Esophagus (tissue), 2 donors: ENCODE measurements around the gene IFRD2. TPM values are rescaled to one million over a fixed set of nuclear protein-coding genes. Genes with fewer than 3 reads are reported as not detected.
"Not testable (repeated sequence)": the region's sequence is repeated elsewhere in the genome, so short reads cannot be mapped to it uniquely, and the experiment has no call there.

ENCODE experiments used
- H3K27ac ChIP-seq, 2 donors: one replicate each; pipeline ENCODE4 v1.5.1; 2013; ENCODE audit warnings: low read depth in 2 of 2, mild to moderate bottlenecking in 2 of 2, inconsistent platforms in 1 of 2, low read length in 1 of 2, moderate library complexity in 1 of 2
- H3K27me3 ChIP-seq, 2 donors: one replicate each; pipeline ENCODE4 v1.6.1; 2013; ENCODE audit warnings: low read length in 2 of 2, control low read depth in 1 of 2, mild to moderate bottlenecking in 1 of 2; ENCODE audit not compliant: insufficient read depth in 2 of 2, control insufficient read depth in 1 of 2
- H3K36me3 ChIP-seq, 2 donors: one replicate each; pipeline ENCODE4 v1.6.1; 2013; ENCODE audit warnings: low read length in 1 of 2; ENCODE audit not compliant: control insufficient read depth in 2 of 2, insufficient read depth in 2 of 2
- H3K4me1 ChIP-seq, 2 donors: one replicate each; pipeline ENCODE4 v1.6.1; 2013; ENCODE audit warnings: low read length in 1 of 2; ENCODE audit not compliant: control insufficient read depth in 2 of 2, insufficient read depth in 2 of 2
- H3K4me3 ChIP-seq, 2 donors: one replicate each; pipeline ENCODE4 v1.5.1; 2013; ENCODE audit warnings: low read length in 2 of 2, mild to moderate bottlenecking in 2 of 2, low read depth in 1 of 2, moderate library complexity in 1 of 2
- H3K9me3 ChIP-seq, 2 donors: one replicate each; pipeline ENCODE4 v1.6.1; 2013; ENCODE audit warnings: mild to moderate bottlenecking in 2 of 2, low read depth in 1 of 2, low read length in 1 of 2, moderate library complexity in 1 of 2; ENCODE audit not compliant: control insufficient read depth in 2 of 2, insufficient read depth in 1 of 2
- WGBS, 2 donors: extraction: QIAGEN DNeasy Blood & Tissue Kit; methylation state at CpG; one replicate each; pipeline ENCODE4 v1.1.7; 2013; 5-methylcytosine and 5-hydroxymethylcytosine counted together
- polyA plus RNA-seq, 2 donors: library from polyadenylated mRNA; stranded (reverse); fragments of 200-250 nt; gene quantifications; one replicate each; pipeline ENCODE4 v1.2.3, GENCODE V29; 2013
- donor health status: healthy with polysubstance abuse.
- donor health status: Bipolar disorder and iron deficiency.

IFRD2 gene
- polyA plus RNA-seq, 2 donors, result 65.6 to 69.5 TPM

- Histone ChIP-seq H3K36me3 (no peaks in the 10 kb centered on the region), H3K27me3 (no peaks in the 10 kb centered on the region), H3K4me1 (peaks cover 3 to 26% of the 10 kb centered on the region in 2 donors), H3K27ac (peak overlapping the region; percentile 69 to 84), H3K9me3 (no peaks in the 10 kb centered on the region), H3K4me3 (no peak overlapping the region)
- WGBS, 2 donors, result 58 to 60% methylated on average over 6 of the region's 6 CpGs
Observed at GRCh38 chr3:50263478-50264382, 28.5 kb downstream of the IFRD2 start.

GRCh38 chr3:50262778-50263177 lies 29.5 kb downstream of the IFRD2 start:
- Histone ChIP-seq H3K36me3 (peaks cover 2 to 6% of the 10 kb centered on the region in 2 donors), H3K27ac (peak overlapping the region in 1 of 2 donors; percentile 5), H3K4me1 (peaks cover under 1 to 17% of the 10 kb centered on the region in 2 donors), H3K4me3 (no peak overlapping the region), H3K9me3 (no peaks in the 10 kb centered on the region), H3K27me3 (no peaks in the 10 kb centered on the region)
- 85% methylated on average over 7 of the region's 7 CpGs for WGBS, 2 donors

- H3K9me3 ChIP-seq, H3K27ac ChIP-seq, H3K4me3 ChIP-seq, H3K36me3 ChIP-seq, H3K27me3 ChIP-seq: not testable (repeated sequence)
- peaks cover 0 to 15% of the 10 kb centered on the region in 2 donors for H3K4me1 ChIP-seq
- 94 to 97% methylated on average over 4 of the region's 4 CpGs for WGBS, 2 donors
Observed at GRCh38 chr3:50262200-50262599, 30.0 kb downstream of the IFRD2 start.

- H3K4me3 ChIP-seq, result no peak overlapping the region
- 51 to 71% methylated on average over 2 of the region's 2 CpGs for WGBS, 2 donors
Observed at GRCh38 chr3:50261505-50261904, 30.7 kb downstream of the IFRD2 start.

GRCh38 chr3:50260942-50261441 lies 31.2 kb downstream of the IFRD2 start:
- Histone ChIP-seq H3K27me3 (no peaks in the 10 kb centered on the region), H3K4me1 (peaks cover 0 to 15% of the 10 kb centered on the region in 2 donors), H3K4me3 (no peak overlapping the region), H3K9me3 (no peaks in the 10 kb centered on the region), H3K36me3 (peaks cover 16 to 21% of the 10 kb centered on the region in 2 donors), H3K27ac (peak overlapping the region; percentile 85 to 90)
- 76 to 78% methylated on average over 5 of the region's 5 CpGs for WGBS, 2 donors

More at GRCh38 chr3:50261505-50261904, 30.7 kb downstream of the IFRD2 start:
- no peaks in the 10 kb centered on the region for H3K9me3 ChIP-seq
- H3K27ac ChIP-seq, result peak overlapping the region; percentile 85 to 90
- H3K4me1 ChIP-seq, result peaks cover 0 to 15% of the 10 kb centered on the region in 2 donors
- peaks cover 11 to 16% of the 10 kb centered on the region in 2 donors for H3K36me3 ChIP-seq
- H3K27me3 ChIP-seq, result no peaks in the 10 kb centered on the region

GRCh38 chr3:50260027-50260941 lies 31.9 kb downstream of the IFRD2 start:
- Histone ChIP-seq H3K4me3 (peak overlapping the region; percentile 33 to 50), H3K27me3 (no peaks in the 10 kb centered on the region), H3K4me1 (peaks cover 0 to 15% of the 10 kb centered on the region in 2 donors), H3K27ac (peak overlapping the region; percentile 85 to 90), H3K9me3 (no peaks in the 10 kb centered on the region), H3K36me3 (peaks cover 16 to 21% of the 10 kb centered on the region in 2 donors)
- WGBS, 2 donors, result 2 to 4% methylated on average over 49 to 70 of the region's 70 CpGs

GRCh38 chr3:50259432-50260026 lies 32.7 kb downstream of the IFRD2 start:
- WGBS, 2 donors, result 47 to 55% methylated on average over 18 of the region's 18 CpGs
- no peaks in the 10 kb centered on the region for H3K9me3 ChIP-seq
- peak overlapping the region; percentile 85 to 90 for H3K27ac ChIP-seq
- H3K27me3 ChIP-seq, result no peaks in the 10 kb centered on the region
- peak overlapping the region in 1 of 2 donors; percentile 33 for H3K4me3 ChIP-seq
- peaks cover 0 to 19% of the 10 kb centered on the region in 2 donors for H3K4me1 ChIP-seq
- peaks cover 16 to 21% of the 10 kb centered on the region in 2 donors for H3K36me3 ChIP-seq

GRCh38 chr3:50258979-50259378 lies 33.2 kb downstream of the IFRD2 start:
- Histone ChIP-seq H3K36me3 (peaks cover 16 to 21% of the 10 kb centered on the region in 2 donors), H3K27me3 (no peaks in the 10 kb centered on the region), H3K4me1 (peaks cover 0 to 21% of the 10 kb centered on the region in 2 donors), H3K4me3 (no peak overlapping the region), H3K27ac (peak overlapping the region; percentile 85 to 90), H3K9me3 (no peaks in the 10 kb centered on the region)
- WGBS, 2 donors, result 43 to 65% methylated on average over 16 of the region's 16 CpGs
